SKM-1 treated with dmso at 0.1 percent for 144 hours (cell line): ENCODE data around the gene SND1.

ENCODE experiments used
- DNase-seq: peaks from one replicate; lab custom pipeline; 2025; ENCODE audit not compliant: unreplicated experiment; lab: John Stamatoyannopoulos, UW

The SND1 gene

DNA sequence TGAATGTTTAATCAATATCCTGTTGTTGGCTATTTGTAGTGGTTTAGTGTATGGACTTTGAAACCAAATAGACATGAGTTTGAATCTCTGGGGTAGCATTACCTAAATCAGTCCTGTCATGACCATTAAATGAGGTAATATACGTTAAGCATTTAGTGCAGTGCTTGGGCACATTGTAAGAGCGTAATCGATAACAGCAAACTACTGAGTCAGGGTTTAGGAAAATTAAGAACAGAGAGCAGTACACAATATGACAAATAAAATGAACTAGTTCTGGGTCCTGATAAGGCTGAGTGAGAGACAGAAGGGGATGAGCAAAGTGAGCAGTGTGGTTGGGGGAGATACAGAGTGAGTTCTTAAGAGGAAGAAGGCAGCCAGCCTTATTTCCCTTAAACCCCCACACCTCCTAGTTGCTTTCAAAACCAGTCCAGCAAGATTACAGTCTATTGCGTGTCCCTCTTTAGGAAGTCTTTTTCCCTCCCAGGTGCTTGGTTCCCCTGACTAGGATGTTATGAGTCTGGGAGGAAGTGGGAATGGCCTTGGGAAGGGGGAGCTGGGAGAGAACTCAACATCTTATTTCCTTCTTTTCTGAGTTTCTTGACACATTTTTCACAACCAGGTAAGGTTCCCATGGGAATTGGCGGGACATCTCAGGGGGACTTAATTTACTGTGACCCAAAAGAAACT, 171.0 kb downstream of the SND1 start:
- DNase-seq, result peak; percentile 1

DNA sequence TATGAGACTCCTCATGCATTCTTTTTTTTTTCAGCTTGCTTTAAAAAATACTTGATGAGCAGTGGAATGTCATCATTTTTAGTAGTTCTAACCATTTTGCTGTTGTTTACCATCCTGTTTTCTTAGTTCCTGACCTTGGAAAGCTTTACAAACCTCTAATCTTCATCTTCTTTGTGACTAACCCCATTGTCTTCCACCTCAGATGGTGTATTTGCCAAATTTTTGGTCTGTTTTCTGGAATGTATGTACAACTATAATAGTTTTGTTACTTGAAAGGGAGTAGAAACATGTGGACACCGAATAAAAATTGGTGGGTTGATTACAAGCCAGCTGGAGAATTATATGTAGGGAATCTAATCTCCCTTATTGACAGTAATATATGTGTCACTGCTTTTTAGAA, 172.7 kb downstream of the SND1 start:
- no peak for DNase-seq

DNA sequence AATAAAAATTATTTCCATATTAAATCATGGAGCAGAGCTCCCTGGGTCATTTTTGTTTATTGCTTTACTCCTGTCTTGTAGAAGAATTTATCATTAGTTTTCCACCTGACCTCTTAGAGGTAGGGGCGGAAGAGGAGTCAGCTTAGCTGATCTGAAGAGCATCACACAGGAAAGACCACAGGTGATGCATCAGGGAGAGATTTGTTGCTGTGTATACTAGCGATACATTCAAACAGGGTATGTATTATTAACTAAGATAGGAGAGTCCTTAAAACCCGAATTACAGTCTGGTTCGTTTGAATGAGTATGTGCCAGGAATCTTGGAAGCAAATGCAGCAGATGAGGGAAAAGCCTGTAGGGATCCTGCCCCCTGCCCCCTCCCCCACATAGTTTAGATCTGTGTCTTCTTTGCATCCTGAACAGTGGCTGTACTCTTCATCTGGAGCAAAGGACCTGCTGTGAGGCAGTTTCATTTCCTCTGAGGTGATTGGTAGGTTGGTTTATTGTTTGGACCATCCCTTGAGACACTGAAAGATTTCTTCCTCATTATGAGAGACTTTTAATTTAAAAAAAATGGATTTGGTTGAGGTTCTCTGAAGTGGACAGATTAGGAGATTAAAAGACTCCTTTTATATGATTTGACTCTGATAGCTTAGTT, 177.0 kb downstream of the SND1 start:
- DNase-seq, result no peak

DNA sequence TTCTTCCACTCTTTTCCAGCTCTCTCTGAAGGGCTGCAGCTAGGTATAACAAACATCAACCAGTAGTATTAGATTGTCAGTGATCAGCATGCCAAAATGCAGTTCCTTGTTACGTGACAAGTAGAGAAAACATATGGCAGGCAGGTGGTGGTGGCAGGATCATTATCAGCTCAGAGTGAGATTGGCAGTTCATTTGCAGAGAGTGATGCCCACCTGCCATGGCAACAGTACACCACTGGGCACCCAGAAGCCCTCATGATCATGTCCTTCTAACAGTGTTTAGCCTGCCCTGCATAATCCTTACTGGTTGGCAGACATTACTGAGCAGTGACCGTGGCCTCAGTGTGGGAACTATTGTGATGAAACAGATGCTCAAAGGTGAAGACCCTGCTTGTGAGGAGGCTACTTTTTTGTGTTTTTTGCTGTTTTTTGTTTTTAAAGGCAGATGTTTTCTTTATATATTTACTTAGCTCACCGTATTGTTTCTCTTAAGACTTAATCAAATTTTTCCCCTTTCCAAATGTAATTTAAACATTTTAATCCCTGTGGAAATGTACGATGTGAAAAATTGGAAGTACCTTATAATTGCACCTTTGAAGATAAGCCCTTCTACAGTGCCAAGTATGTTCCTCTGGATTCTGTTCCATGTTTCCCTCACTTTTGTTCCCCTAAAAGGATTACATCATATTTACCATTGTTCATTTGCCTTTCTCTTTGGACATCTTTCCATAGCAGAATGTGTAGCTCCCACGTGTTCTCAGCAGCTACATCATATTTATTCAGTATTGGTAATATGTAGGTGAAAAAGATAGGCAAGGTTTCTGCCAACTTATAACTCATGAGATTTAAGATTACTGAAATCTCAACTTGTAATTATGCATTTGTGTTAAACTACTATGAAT, 179.6 kb downstream of the SND1 start:
- no peak for DNase-seq

DNA sequence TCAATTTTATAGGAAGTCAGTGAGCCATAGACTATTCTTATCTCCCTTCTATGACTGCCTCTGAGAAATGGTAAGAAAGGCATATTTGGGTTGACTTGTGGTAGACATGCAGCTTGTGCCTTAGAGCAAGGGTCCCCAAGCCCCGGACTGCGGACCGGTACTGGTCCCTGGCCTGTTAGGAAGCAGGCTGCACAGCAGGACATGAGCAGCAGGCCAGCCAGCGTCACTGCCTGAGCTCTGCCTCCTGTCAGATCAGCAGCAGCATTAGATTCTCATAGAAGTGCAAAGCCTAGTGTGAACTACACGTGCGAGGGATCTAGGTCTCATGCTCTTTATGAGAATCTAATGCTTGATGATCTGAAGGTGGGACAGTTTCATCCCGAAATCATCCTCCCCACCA, 180.6 kb downstream of the SND1 start:
- DNase-seq, result no peak

DNA sequence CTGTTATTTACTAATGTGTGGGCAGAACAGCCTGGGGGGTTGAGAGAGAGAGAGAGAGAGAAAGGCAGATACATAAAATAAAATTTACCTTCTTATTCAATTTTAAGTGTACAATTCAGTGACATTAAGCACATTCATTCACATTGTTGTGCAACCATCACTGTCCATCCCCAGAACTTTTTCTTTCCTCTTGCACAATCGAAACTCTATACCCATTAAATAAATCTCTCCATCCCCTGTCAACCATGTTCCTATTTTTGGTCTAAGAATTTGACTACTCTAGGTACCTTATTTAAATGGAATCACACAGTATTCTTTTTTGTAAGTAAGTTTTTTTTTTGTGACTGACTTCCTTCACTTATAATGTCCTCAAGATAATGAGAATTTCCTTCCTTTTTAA, 181.6 kb downstream of the SND1 start:
- peak; percentile 4 for DNase-seq

DNA sequence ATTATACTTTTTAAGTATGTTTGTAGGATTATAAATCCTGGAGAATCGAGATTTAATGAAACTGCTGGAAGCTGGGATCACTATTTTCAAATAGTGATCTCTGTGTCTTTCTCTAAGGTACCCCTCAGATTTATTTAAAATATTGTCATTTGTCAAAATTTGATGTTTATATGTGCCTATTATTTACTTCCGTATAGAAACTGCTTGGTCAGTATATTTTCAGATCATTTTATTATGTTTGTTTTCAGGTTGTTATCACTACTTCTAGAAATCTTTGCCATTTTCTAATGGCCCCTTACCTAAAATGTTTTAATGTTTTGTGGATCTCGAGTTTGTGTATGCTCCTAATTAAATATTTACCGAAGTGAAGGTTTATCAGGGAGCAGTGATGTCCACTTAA, 183.7 kb downstream of the SND1 start:
- no peak for DNase-seq

DNA sequence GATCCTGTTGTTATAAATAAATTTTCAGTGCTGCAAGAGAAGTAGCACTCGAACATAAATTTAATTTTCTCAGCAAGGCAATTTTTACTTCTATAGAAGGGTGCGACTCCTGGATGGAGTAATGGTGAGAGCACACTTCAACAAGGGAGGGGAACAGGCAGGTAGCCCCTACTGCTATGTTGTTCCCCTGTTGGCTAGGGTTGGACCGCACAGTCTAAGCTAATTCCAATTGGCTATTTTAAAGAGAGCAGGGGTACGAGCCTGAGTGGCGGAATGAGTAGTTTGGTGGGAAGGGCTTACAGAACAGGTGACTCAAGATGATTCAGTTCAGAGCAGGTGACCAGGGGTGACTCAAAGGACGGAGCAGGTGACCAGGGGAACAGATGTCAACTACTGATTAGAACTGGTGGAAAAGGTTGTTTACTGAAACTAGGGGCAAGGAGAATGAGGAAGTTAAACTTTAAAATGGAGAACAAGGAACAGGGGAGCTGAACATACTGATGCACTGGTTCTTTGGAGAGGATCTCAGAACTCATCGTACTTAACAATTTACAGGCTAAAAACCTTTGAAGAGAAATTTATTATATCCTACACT, 185.9 kb downstream of the SND1 start:
- DNase-seq, result peak; percentile 82

DNA sequence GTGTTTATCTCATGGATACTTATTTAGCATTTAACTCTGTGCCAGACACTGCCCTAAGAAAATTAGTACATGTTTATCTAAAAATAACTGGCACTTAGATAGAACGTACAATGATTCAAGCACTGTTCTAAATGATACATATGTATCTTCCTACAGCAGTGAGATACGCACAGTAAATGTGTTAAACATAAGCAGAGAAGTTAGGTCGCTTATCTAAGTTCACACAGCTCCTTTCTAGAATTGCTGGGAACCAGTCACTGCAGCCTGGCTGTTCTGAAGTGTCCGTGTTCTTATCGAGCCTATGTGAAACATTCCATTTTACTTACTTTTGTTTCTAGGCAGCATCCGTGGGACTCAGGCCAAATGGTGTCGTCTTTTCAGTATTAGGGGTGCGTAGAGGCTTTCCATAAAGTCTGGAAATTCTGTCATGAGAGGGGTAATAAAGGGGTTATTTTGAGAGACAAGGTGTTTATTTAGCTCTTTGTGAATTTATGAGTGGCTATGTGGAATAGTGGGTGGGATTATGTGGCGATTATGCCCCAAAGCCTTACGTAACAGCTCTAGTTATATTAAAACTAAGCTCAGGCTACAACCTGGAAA, 186.9 kb downstream of the SND1 start:
- DNase-seq, result no peak

DNA sequence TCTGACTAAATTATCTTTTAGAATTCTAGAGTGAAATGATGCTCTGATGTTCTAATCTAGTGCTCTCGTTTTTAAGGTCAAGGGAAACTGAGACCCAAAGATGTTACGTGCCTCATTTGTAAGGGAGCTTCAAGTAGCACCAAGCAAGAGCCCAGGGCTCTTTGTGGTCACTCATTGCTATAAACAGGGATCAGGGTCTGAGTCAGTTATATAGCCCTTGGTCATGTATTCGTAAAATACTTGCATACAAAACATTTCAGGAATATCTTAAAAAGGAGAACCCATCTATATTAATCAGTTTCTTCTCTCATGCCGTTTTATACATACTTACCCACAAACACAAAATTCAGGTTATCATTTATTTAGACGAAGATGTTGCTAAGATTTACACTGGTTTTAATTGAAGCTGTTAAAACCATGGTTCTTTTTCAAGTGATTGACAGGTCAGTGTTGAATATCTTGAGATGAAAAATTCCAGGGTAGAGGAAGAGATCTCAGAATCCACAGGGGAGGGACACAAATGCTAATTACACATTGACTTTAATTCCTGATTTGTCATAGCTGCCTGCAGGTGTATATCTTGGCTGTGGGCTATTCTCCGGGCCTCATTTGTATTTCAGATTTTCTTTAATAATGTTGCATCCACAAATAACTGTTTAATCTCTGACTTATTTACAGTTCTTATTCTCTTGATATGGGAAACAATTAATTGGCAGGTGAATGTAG, 188.4 kb downstream of the SND1 start:
- no peak for DNase-seq

DNA sequence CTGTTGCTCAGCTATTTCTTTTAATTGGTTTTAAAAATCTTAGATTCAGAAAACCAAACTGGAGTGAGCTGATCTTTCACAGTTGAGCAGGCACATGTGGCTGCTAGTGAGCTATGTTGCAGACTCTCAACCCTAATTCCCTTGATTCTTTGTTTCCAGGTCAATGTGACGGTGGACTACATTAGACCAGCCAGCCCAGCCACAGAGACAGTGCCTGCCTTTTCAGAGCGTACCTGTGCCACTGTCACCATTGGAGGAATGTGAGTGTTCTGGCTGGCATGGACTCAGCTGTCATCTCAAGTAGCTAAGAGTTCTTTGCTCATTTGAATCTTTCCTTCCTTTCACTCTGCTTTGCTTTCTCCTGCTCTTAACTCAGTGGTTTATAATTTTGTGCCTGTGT, 192.2 kb downstream of the SND1 start:
- DNase-seq, result no peak

DNA sequence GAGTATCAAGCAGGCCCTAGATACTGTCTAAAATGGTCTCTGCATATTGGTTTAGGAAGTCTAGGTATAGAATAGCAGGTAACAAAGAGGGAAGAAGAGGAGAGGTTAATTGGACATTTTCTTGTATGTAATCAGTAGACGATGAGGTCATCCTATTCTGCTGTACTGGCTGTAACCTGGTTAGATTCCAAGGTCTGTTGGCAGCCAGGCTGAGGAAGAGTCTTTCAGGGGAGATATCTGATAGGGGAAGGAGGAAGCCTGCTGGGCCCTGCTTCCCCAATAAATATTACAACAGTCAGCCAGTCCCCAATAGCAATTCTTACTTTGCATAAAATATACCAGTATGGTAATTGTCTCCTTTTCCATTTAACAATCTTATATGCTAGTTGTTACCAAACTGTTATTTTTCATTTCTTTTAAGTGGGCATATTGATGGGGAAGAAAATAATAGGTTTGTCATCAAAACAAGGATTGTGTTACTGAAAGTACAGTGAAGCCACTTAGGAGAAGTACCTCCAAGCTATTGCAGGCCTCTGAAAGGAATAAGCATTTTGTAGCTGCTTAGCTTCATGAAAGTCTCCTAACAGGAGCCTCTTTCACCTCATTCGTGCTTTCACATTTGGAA, 192.8 kb downstream of the SND1 start:
- DNase-seq, result no peak

DNA sequence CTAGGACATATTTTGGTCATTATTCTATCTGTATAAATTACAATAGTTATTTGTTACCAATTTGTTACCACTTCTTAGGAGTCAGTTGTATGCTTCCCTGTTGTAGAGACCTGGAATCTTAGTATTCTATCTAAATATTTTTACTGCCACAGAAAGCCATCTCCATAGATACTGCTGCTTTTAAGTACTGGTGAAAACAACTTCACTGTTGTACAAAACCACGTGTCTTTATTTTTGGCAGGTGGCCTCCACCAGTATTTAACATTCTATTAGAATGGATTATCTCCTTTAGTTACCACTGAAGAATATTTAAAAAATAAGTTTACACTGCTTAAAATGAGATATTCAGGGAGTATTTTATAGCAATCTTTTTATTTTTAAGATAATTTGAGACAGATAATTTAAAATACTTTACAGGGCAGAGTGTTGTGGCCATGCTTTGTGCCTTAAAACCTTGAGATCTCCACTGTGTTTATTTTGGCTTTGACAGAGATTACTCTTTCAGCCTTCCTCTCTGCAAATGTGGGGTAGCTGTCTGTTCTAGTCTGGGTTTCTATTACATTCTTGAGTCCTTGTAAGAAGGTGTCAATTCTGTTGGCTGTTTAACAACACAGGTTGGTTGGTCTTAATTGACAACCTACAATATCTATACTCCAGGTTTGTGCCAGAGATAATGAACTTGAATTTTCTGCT, 193.7 kb downstream of the SND1 start:
- no peak for DNase-seq

DNA sequence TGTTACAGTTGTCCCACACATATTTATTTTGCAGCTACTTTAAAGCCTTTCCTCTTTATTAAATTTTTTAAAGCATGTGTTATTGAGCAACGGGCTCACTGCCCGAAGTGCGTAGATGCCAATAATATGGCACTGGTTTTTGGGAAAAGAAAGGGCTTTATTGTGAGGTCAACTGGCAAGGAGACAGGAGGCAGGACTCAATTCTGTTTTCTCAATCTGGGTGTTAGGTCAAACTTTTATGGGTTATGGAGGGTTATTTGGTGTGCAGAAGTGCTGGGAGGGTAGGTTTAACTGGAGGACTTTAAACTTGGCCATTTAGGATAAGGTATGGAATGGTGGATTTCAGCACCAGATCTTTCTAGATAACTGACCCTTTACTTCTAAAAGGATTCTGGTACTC, 195.6 kb downstream of the SND1 start:
- no peak for DNase-seq

DNA sequence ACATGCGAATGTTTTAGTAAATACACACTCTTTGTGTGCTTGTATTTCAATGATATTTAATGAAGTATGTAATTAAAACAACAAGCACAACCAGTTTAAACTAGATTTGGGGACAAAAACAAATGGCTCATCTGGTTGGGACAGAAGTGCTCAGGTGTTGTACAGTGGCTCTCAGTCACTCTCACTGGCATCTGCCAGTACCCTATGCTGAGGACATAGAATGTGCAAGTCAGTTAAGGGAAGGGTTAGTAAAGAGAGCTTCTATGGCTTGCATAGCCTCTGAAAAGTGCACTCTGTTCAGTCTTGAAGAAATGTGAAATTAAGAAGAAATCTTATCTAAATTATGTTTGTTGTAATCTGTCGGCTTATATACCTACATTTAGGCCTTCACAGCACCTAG, 196.2 kb downstream of the SND1 start:
- DNase-seq, result no peak

DNA sequence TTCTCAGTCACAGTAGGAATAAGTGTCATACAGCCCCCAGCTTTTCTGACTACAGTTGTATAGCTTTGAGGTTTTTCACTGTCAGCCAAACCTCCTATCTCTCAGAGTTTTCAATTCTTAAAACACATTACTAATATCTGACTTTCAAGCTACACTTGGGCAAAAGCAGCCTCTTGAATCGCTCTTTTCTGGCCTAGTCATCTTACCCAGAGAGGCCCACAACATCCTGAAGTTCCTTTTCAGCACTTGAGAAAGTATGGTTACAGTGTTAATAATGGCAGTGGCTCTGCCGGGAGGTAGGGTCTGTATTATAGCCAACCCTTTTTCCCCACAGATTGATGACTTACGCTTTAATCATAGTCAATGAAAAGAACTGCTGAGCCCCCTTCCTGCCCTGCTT, 198.2 kb downstream of the SND1 start:
- no peak for DNase-seq

DNA sequence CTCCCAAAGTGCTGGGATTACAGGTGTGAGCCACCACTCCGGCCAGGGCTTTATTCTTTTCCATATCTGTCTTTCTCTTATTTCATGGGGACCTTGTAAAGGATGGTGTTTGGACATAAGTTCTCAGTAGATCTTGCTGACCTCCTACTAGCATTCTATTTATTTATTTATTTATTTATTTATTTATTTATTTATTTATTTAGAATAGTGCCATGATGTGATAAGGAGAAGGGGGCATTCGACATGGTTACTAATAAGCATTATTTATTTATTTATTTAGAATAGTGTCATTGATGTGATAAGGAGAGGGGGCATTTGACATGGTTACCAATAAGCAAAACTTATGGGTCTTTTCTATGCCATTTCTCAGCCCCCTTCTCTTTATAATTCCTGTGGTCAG, 202.4 kb downstream of the SND1 start:
- no peak for DNase-seq

DNA sequence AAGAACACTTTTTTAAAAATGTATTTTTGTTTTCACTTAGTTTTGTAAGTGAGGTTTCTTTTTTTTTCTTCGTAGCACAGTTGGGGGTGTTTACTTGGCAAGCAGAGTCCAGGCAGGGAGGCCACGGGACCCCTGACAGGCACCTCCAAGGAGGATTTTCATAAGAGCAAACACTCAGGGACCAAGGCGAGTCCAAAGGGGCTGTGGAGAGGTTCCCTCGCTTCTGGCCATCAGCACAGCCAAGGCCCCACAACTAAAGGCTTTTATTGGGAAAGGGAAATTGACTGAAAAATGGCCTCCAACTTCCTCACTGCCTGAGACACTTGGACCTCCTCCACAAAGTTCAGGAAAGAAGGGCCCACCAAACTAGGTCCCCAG, 205.5 kb downstream of the SND1 start:
- no peak for DNase-seq

DNA sequence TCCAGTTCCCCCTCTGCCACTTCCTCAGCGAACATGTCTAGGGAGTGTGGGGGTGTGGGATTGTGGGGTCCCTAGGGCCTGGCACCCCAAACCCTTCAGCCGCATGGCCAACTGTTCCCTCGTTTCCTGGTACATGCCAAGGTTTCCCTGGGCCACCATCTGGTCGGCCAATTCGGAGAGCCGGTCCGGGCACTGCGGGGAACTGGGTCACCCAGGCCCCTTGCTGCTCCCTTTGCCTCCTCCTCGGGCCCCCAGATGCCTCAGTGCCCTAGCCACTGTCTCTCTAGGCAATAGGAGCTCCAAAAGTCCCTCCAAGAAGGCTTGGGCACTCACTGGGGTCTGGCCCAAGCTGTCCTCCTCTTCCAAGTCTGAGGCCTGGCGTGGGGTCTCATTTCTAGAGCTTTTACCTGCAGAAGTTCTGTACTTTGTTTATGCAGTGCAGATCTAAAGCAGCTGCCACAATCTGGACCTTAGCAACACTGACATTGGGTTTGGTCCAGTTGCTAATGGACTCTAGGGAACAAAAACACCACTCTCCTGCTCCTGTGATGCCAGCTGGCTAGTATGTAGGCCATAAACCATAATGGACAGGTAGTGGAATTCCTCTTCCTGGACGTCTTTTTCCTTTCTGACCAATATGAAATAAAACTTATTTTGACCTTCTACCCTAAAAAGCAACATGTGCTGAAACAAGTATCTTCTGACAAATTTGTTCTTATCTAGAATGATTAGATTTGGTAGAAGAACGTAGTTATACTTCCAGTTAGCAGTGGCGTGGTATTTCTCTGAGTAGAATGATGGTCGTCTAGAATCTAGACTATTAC, 206.3 kb downstream of the SND1 start:
- DNase-seq, result no peak
